Activated CD4-positive, alpha-beta memory T cell treated with anti-CD3 and anti-CD28 coated beads for 36 hours (primary cell): ENCODE data around the gene ADRA2C. TPM values are rescaled to one million over a fixed set of nuclear protein-coding genes. Genes with fewer than 3 reads are reported as not detected.

Source experiments
- CTCF ChIA-PET: fragments of 350-600 bp; sonication (Branson Sonifier 250); formaldehyde crosslinking; loops from one replicate; lab custom pipeline; 2021; ENCODE audit warnings: antibody characterized with exemption, inconsistent platforms; lab: Charles Lee
- POLR2A ChIA-PET: fragments of 350-600 bp; sonication (Branson Sonifier 250); formaldehyde crosslinking; loops from one replicate; lab custom pipeline; 2021; ENCODE audit warnings: antibody characterized with exemption; lab: Charles Lee
- DNase-seq: peaks from one replicate; pipeline ENCODE4 v3.0.0-alpha.2; 2020
- H3K27ac Mint-ChIP-seq: one replicate; pipeline ENCODE4 v1.8.0; 2021; ENCODE audit warnings: mixed read lengths
- H3K27me3 Mint-ChIP-seq: one replicate; pipeline ENCODE4 v1.8.0; 2021; ENCODE audit warnings: mixed read lengths
- H3K36me3 Mint-ChIP-seq: one replicate; pipeline ENCODE4 v1.8.0; 2021; ENCODE audit warnings: mixed read lengths
- H3K4me1 Mint-ChIP-seq: one replicate; pipeline ENCODE4 v1.8.0; 2021; ENCODE audit warnings: low read depth, mixed read lengths
- H3K4me3 Mint-ChIP-seq: one replicate; pipeline ENCODE4 v1.8.0; 2021; ENCODE audit warnings: mild to moderate bottlenecking, mixed read lengths
- H3K9me3 Mint-ChIP-seq: one replicate; pipeline ENCODE4 v1.8.0; 2021; ENCODE audit warnings: mixed read lengths
- intact Hi-C: fragments of 100-400 bp; cut with micrococcal nuclease; formaldehyde crosslinking; loops from one replicate; pipeline ENCODE4 v1.15.1; 2023
- total RNA-seq, 2 experiments: library from RNA; stranded (reverse); gene quantifications; one replicate each; pipeline ENCODE4 v1.2.3, GENCODE V29; 2021

Gene ADRA2C
- total RNA-seq, 2 experiments from 2014 or later = not detected

DNA sequence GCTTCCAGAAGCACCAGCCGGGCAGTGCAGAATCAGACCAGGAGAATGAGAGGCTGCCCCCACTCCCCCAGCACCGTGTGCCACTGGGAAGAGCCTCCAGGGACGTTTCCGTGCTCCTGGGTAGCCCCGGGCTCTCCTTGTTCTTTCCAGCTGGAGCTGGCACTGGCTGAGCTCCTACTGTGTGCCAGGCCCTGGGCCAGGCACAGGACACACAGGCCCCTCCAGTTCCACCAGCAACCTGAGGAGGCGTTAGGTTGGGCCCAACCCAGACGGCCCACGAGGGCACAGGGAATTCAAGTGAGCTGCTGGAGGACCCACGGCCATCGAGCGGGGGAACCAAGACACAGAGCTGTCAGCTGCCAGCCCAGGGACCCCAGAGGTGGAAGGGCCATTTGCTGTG, 15.9 kb upstream of the ADRA2C start:
- peaks cover 1% of the 10 kb centered on the region for H3K36me3 Mint-ChIP-seq
- H3K27me3 Mint-ChIP-seq = peaks cover 29% of the 10 kb centered on the region
- H3K27ac Mint-ChIP-seq = no peak overlapping the region
- intact Hi-C loops = no loop called here
- no peak for DNase-seq
- H3K9me3 Mint-ChIP-seq = peaks cover 6% of the 10 kb centered on the region
- no peak overlapping the region for H3K4me3 Mint-ChIP-seq
- ChIA-PET CTCF (no interaction called here), POLR2A (no interaction called here)
- H3K4me1 Mint-ChIP-seq = no peaks in the 10 kb centered on the region

DNA sequence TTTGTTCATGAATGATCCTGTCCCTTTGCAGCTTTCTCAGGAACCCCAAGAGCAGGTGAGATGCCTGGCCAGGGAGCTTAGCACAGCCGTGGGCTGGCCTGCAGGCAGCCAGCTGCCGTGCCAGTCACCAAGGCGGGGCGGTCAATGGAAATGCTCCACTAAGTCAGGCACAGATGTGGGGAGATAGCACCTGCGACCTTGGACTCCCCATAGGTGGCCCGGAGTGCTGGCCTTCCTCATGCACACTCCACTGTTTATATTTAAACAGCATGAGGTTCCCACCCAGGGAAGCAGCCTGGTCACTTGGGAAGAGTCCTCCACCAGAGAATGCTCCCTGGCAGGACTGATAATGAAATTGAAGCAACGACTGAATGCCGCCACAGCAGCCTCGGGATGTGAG, 14.2 kb upstream of the ADRA2C start:
- Mint-ChIP-seq H3K36me3 (no peaks in the 10 kb centered on the region), H3K27ac (no peak overlapping the region), H3K4me1 (no peaks in the 10 kb centered on the region), H3K27me3 (peaks cover 20% of the 10 kb centered on the region), H3K9me3 (no peaks in the 10 kb centered on the region), H3K4me3 (no peak overlapping the region)
- ChIA-PET CTCF (no interaction called here), POLR2A (no interaction called here)
- DNase-seq = no peak
- intact Hi-C loops = no loop called here

DNA sequence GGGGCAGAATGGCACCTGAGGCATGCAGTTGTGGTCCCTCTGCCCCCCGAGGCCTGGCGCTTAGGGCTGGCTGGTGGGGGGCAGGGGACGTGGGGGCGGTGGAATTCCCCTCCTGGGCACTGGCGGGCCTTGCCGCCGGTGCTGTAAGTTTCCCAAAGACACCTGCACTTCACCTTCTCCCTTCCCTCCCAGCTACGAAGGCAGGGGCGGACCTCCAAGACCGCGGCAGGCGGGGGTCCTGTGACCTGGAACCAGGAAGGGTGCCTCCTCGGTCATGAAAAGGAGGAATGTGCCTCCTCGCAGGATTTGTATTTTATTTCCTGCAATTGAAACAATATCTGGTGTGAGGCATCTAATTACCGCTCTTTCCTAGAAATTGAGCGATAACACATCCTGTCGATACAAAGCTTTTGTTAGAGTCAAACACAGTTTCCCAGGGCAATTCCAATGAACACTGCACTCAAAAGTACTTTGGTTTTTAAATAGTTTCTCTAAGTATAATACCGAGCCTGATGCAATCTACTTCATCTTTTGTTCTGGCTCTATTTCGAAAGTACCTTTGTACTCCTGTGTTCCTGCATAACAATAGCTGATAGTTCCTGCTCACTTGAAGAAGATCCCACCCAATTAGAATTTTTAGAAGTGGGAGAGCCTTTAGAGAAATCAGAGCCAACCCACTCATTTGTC, 12.3 kb upstream of the ADRA2C start:
- no peak overlapping the region for H3K4me3 Mint-ChIP-seq
- H3K27ac Mint-ChIP-seq = no peak overlapping the region
- intact Hi-C loops = no loop called here
- peaks cover 7% of the 10 kb centered on the region for H3K27me3 Mint-ChIP-seq
- ChIA-PET POLR2A (no interaction called here), CTCF (no interaction called here)
- H3K36me3 Mint-ChIP-seq = no peaks in the 10 kb centered on the region
- DNase-seq = no peak
- no peaks in the 10 kb centered on the region for H3K4me1 Mint-ChIP-seq
- no peaks in the 10 kb centered on the region for H3K9me3 Mint-ChIP-seq

DNA sequence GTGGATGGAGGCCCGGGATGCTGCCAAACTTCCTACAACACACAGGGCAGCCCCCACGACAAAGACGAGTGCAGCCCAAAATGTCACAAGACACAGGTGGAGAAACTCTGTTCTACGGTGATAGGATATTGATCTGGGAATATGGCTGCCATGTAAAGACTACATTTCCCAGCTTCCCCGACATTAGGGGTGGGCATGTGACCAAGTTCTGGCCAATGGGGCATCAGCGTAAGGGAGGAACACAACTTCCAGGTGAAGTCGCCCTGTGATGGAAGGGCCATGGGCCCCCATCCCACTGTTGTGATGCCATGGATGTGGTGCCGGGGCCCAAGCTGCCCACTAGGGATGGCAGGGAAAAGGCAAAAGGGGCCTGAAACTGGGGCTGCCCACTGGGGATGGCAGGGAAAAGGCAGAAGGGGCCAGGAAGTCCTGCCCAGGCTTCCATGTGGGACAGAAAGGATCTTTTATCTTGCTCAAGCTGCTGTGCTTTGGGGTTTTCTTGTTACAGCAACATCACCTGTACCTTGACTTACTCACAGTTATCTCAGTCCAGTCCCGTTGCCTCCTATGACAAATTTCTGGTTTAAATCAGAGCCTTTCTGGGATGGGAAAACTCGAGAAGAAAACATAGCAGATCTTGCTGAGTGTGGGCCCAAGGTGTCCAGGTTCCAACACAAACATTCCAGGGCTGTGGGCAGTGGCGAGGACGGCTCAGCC, 9.7 kb upstream of the ADRA2C start:
- Mint-ChIP-seq H3K4me1 (no peaks in the 10 kb centered on the region), H3K36me3 (no peaks in the 10 kb centered on the region), H3K9me3 (no peaks in the 10 kb centered on the region), H3K4me3 (no peak overlapping the region), H3K27me3 (no peaks in the 10 kb centered on the region), H3K27ac (no peak overlapping the region)
- CTCF ChIA-PET = no interaction called here
- POLR2A ChIA-PET = no interaction called here
- intact Hi-C loops = no loop called here
- DNase-seq = no peak

DNA sequence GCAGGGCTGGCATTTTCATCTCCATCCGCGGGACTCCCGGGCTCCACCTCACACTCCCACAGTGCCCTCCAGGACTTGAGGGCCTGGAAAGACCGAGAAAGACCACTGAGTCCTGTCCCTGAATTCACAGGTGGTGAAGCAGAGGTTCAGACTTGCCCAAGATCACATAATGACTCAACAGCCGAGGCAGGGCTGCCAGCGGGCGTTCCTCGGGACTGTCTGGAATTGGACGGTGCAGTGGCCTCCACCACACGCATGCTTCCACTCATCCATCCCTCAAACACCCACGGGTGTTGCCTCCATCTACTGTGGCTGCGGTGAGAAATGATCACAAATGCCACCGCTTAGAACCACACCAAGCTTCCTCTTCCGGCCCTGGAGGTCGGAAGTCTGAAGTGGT, 6.9 kb upstream of the ADRA2C start:
- Mint-ChIP-seq H3K36me3 (no peaks in the 10 kb centered on the region), H3K27me3 (peaks cover 4% of the 10 kb centered on the region), H3K27ac (no peak overlapping the region), H3K4me1 (no peaks in the 10 kb centered on the region), H3K4me3 (no peak overlapping the region), H3K9me3 (no peaks in the 10 kb centered on the region)
- DNase-seq = no peak
- POLR2A ChIA-PET = no interaction called here
- CTCF ChIA-PET = no interaction called here
- intact Hi-C loops = no loop called here

DNA sequence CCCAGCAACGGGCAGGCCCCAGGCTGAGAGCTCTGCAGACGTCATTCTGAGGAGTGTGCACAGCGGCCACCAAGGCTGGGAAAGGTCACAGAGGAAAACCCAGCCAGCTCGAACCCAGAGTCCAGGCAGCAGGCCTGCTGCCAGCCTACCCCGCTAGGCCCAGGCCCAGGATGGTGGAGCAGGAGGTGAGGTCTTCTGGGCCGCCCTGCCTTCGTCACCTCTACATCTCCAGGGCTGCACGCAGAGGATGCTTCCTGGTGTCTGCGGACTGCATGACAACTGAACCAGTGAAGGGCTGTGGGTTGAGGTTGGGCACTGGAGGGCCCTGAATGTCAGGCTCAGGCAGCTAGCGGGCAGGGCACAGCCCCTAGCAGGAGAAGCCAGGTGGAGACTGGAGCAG, 5.8 kb upstream of the ADRA2C start:
- H3K27me3 Mint-ChIP-seq = peaks cover 5% of the 10 kb centered on the region
- H3K4me1 Mint-ChIP-seq = no peaks in the 10 kb centered on the region
- ChIA-PET CTCF (interaction anchor here (1.2 kb wide), 1 partner anchor 120 kb away, joined by 5 read pairs; no protein-coding TSS in a partner anchor), POLR2A (no interaction called here)
- no peak for DNase-seq
- no peaks in the 10 kb centered on the region for H3K9me3 Mint-ChIP-seq
- no peaks in the 10 kb centered on the region for H3K36me3 Mint-ChIP-seq
- no peak overlapping the region for H3K4me3 Mint-ChIP-seq
- H3K27ac Mint-ChIP-seq = no peak overlapping the region
- intact Hi-C loops = no loop called here

DNA sequence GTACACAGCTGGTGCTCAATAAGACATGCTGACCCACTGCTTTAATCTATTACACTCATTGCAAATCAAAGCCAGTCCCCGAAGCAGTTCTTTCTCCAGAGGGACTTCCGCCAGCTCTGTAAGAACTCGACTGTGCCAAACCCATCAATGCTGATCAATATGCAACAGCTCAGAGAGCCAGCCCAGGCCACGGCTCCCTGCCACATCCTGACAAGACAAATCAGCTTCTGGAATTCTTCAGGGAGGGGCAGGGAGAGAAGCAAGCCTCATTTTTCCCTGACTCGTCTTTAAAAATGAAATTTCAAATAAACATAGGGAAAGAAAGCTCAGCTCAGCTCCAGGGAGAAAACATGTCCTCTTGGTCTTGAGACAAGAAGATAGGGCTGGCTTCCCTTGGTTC, 5.3 kb upstream of the ADRA2C start:
- Mint-ChIP-seq H3K27me3 (peaks cover 5% of the 10 kb centered on the region), H3K36me3 (no peaks in the 10 kb centered on the region), H3K4me3 (no peak overlapping the region), H3K9me3 (no peaks in the 10 kb centered on the region), H3K4me1 (no peaks in the 10 kb centered on the region), H3K27ac (no peak overlapping the region)
- DNase-seq = no peak
- intact Hi-C loops = no loop called here
- ChIA-PET POLR2A (no interaction called here), CTCF (interaction anchor here (1.2 kb wide), 1 partner anchor 120 kb away, joined by 5 read pairs; no protein-coding TSS in a partner anchor)

DNA sequence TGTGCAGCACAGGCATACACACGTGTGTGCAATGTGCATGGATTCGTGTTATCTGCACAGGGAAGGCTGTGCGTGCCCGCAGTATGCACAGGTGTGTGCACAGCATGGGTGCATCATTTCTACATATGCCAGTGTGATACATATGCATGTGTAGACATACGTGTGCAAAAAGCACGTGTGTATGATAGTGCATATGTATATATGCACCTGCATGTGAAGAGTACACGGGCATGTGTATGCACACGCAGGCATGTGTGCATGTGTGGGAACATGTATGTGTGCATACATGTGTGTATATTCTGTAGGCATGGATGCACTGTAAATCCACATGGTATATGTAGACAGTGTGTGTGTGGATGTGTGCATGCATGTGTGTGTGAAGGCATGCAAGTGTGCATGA, 3.9 kb upstream of the ADRA2C start:
- intact Hi-C loops = no loop called here
- no peak overlapping the region for H3K27ac Mint-ChIP-seq
- H3K27me3 Mint-ChIP-seq = peaks cover 11% of the 10 kb centered on the region
- no peaks in the 10 kb centered on the region for H3K9me3 Mint-ChIP-seq
- H3K4me1 Mint-ChIP-seq = no peaks in the 10 kb centered on the region
- CTCF ChIA-PET = no interaction called here
- H3K36me3 Mint-ChIP-seq = no peaks in the 10 kb centered on the region
- no peak overlapping the region for H3K4me3 Mint-ChIP-seq
- POLR2A ChIA-PET = no interaction called here
- DNase-seq = no peak

DNA sequence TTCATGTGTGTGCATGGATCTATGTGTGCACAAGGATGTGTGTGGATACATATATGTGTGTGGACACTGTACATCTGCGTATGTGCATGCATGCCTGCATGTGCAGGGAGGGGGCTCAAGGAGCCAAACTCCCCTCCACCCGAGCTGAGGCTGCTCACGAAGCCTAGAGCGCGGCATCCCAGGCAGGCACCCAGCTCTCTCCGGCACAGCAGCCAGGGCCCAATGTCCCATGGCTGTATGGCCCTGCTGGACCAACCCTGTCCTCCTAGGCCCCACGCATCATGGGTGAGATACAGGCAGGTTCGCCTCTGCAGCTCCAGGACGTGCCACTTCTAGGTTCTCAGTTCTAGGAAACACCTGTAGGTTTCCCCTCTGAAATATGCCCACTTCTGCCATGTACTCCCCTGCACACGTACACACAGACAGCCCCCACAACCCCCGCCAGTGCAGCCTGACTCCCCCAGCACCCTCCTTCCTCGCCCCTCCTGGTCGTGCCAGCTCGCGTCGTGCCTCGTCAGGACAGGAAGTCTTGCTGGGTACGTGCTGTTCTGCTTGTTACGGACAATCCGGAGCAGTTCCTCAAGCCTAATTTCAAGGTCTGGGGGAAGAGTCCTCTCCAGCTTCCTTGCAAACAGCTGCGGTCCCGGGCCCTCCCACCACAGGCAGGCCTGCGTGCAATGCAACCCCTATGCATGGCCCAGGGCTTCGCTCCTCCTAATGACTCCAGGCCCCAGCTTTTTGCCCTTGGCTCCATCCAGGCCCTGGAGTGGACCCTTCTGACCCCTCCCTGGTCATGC, 3.2 kb upstream of the ADRA2C start:
- no peak for DNase-seq
- H3K27ac Mint-ChIP-seq = no peak overlapping the region
- H3K4me3 Mint-ChIP-seq = no peak overlapping the region
- intact Hi-C loops = no loop called here
- ChIA-PET POLR2A (no interaction called here), CTCF (no interaction called here)
- H3K9me3 Mint-ChIP-seq = no peaks in the 10 kb centered on the region
- peaks cover 2% of the 10 kb centered on the region for H3K4me1 Mint-ChIP-seq
- H3K36me3 Mint-ChIP-seq = no peaks in the 10 kb centered on the region
- H3K27me3 Mint-ChIP-seq = peaks cover 14% of the 10 kb centered on the region

DNA sequence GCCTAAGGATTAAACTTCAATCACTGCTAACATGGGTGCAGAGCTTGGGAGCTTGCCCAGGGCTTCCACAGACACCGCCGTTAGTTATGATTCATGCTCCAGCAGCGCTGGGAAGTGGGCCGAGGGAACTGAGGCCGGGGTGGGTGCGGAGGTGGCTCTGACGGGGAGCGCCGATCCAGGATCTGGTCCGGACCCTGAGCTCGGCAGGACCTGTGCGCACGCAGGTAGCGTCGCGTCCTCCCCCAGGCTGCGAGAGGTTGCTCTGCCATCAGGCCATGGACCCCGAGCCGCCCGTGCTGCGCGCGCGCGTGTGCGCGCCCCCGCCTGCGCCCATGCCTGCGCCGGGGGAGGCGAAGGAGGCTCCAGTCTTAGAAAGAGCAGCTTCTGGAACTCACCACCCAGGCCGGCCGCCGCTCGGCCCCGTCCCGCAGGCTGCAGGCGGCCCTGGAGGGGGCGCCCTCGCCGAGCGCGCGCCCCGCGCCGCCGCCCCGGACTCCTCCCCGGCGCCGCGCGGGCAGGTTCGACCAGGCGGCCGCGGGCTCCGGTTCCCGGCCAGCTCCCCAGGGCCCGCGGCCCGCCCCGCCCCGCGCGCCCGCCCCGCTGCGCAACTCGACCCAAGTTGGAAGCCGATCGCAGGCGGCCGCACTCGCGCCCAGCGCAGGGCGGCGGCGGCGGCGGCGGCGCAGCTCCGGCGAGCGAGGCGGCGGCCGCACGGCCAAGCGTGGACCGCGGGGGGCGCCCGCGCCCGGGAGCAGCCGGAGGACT, 732 bp upstream of the ADRA2C start:
- intact Hi-C loops = no loop called here
- H3K27me3 Mint-ChIP-seq = peaks cover 17% of the 10 kb centered on the region
- no peak overlapping the region for H3K27ac Mint-ChIP-seq
- H3K9me3 Mint-ChIP-seq = no peaks in the 10 kb centered on the region
- no peak overlapping the region for H3K4me3 Mint-ChIP-seq
- ChIA-PET CTCF (interaction anchor here (0.6 to 1.5 kb wide), 2 partner anchors 18 to 116 kb away, joined by 3 to 5 read pairs; no protein-coding TSS in a partner anchor), POLR2A (no interaction called here)
- H3K4me1 Mint-ChIP-seq = peaks cover 2% of the 10 kb centered on the region
- H3K36me3 Mint-ChIP-seq = no peaks in the 10 kb centered on the region
- peak; percentile 10 for DNase-seq

DNA sequence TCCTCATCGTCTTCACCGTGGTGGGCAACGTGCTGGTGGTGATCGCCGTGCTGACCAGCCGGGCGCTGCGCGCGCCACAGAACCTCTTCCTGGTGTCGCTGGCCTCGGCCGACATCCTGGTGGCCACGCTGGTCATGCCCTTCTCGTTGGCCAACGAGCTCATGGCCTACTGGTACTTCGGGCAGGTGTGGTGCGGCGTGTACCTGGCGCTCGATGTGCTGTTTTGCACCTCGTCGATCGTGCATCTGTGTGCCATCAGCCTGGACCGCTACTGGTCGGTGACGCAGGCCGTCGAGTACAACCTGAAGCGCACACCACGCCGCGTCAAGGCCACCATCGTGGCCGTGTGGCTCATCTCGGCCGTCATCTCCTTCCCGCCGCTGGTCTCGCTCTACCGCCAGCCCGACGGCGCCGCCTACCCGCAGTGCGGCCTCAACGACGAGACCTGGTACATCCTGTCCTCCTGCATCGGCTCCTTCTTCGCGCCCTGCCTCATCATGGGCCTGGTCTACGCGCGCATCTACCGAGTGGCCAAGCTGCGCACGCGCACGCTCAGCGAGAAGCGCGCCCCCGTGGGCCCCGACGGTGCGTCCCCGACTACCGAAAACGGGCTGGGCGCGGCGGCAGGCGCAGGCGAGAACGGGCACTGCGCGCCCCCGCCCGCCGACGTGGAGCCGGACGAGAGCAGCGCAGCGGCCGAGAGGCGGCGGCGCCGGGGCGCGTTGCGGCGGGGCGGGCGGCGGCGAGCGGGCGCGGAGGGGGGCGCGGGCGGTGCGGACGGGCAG, 792 bp downstream of the ADRA2C start:
- intact Hi-C loops = no loop called here
- ChIA-PET POLR2A (no interaction called here), CTCF (interaction anchor here (2.3 kb wide), 1 partner anchor 114 kb away, joined by 9 read pairs; no protein-coding TSS in a partner anchor)
- Mint-ChIP-seq H3K4me3 (peak overlapping the region; percentile 26), H3K4me1 (peaks cover 2% of the 10 kb centered on the region), H3K27me3 (peaks cover 17% of the 10 kb centered on the region), H3K27ac (no peak overlapping the region), H3K9me3 (no peaks in the 10 kb centered on the region), H3K36me3 (no peaks in the 10 kb centered on the region)
- DNase-seq = no peak
